ENCODE data around the gene ZNF177. TPM values are rescaled to one million over a fixed set of nuclear protein-coding genes. Genes with fewer than 3 reads are reported as not detected.

The ZNF177 gene
- total and polyA plus RNA-seq, 4 donors: 0.32 to 0.67 (median 0.46) TPM

- Histone ChIP-seq H3K27ac (ENCODE audit: low read depth in 1 of 2, low read length in 2 of 2) (no peak overlapping the region), H3K9ac (ENCODE audit: low read depth in 1 of 2, low read length in 2 of 2) (no peak overlapping the region), H3K9me3 (ENCODE audit: control insufficient read depth in 4 of 4, low read length in 3 of 4) (peaks cover 42 to 74% (median 56%) of the 10 kb centered on the region in 4 donors), H3K4me1 (ENCODE audit: control insufficient read depth in 4 of 4, insufficient read depth in 4 of 4, low read length in 3 of 4) (no peaks in the 10 kb centered on the region), H3K27me3 (ENCODE audit: control insufficient read depth in 4 of 4, insufficient read depth in 4 of 4, low read length in 3 of 4) (peaks cover 0 to 3% (median 0%) of the 10 kb centered on the region in 4 donors), H3K36me3 (ENCODE audit: control insufficient read depth in 4 of 4, insufficient read depth in 3 of 4, low read depth in 1 of 4, low read length in 3 of 4) (peaks cover 2 to 7% (median 5%) of the 10 kb centered on the region in 4 donors), H3K4me3 (ENCODE audit: low read depth in 1 of 3, low read length in 3 of 3) (peak overlapping the region in 2 of 3 donors; percentile 11 to 12)
- no peak for TF ChIP-seq HNF4G (IDR thresholded peaks at IDR 0.05)
- no peak for TF ChIP-seq JUND (IDR thresholded peaks at IDR 0.05)
- TF ChIP-seq YY1 (IDR thresholded peaks at IDR 0.05): no peak
- no peak for TF ChIP-seq FOXA1 (IDR thresholded peaks at IDR 0.05)
- TF ChIP-seq RXRA (IDR thresholded peaks at IDR 0.05): no peak
- TF ChIP-seq FOXA2 (IDR thresholded peaks at IDR 0.05): no peak
- no peak for TF ChIP-seq REST (IDR thresholded peaks at IDR 0.05)
- TF ChIP-seq EGR1 (IDR thresholded peaks at IDR 0.05; ENCODE audit: low read depth in 2 of 2): no peak
- TF ChIP-seq ATF3 (IDR thresholded peaks at IDR 0.05): no peak
- no peak for TF ChIP-seq ZBTB33 (IDR thresholded peaks at IDR 0.05)
- no peak for TF ChIP-seq RAD21 (IDR thresholded peaks at IDR 0.05)
- TF ChIP-seq GABPA (IDR thresholded peaks at IDR 0.05 in 1 of 2, conservative IDR thresholded peaks at IDR 0.05 in 1 of 2): no peak
- no peak for TF ChIP-seq MAX (IDR thresholded peaks at IDR 0.05)
- no peak for TF ChIP-seq SP1 (IDR thresholded peaks at IDR 0.05)
- TF ChIP-seq TAF1 (conservative IDR thresholded peaks at IDR 0.05): no peak
- TF ChIP-seq HNF4A (conservative IDR thresholded peaks at IDR 0.05): no peak
- no peak for DNase-seq (ENCODE audit: low spot score)
- WGBS: 85% methylated on average over 5 of the region's 5 CpGs
Observed at GRCh38 chr19:9407827-9408226, 45.0 kb downstream of the ZNF177 start.

- TF ChIP-seq CTCF (IDR thresholded peaks at IDR 0.05; ENCODE audit: low read depth, low read length, missing input control): no peak
- no peak for TF ChIP-seq GABPA (IDR thresholded peaks at IDR 0.05 in 1 of 2, conservative IDR thresholded peaks at IDR 0.05 in 1 of 2)
- no peak for TF ChIP-seq MAX (IDR thresholded peaks at IDR 0.05)
- Histone ChIP-seq H3K4me1 (ENCODE audit: control insufficient read depth in 4 of 4, insufficient read depth in 4 of 4, low read length in 3 of 4) (no peaks in the 10 kb centered on the region), H3K36me3 (ENCODE audit: control insufficient read depth in 4 of 4, insufficient read depth in 3 of 4, low read depth in 1 of 4, low read length in 3 of 4) (peaks cover 16 to 57% (median 51%) of the 10 kb centered on the region in 4 donors), H3K9me3 (ENCODE audit: control insufficient read depth in 4 of 4, low read length in 3 of 4) (peaks cover 64 to 85% (median 70%) of the 10 kb centered on the region in 4 donors), H3K9ac (ENCODE audit: low read depth in 1 of 2, low read length in 2 of 2) (no peak overlapping the region), H3K27me3 (ENCODE audit: control insufficient read depth in 4 of 4, insufficient read depth in 4 of 4, low read length in 3 of 4) (no peaks in the 10 kb centered on the region), H3K4me3 (ENCODE audit: low read depth in 1 of 3, low read length in 3 of 3) (peak overlapping the region in 2 of 3 donors; percentile 61 to 62), H3K27ac (ENCODE audit: low read depth in 1 of 2, low read length in 2 of 2) (no peak overlapping the region)
- 99% methylated on average over 14 of the region's 14 CpGs for WGBS
- DNase-seq (ENCODE audit: low spot score): no peak
Observed at GRCh38 chr19:9413240-9413954, 50.6 kb downstream of the ZNF177 start.

All from liver (tissue), 9 donors.